Ishikawa (cell line): ENCODE results near the gene NDUFC2.

ENCODE experiments used
- CEBPB ChIP-seq: IDR thresholded peaks from 2 replicates; pipeline ENCODE4 v1.6.1; 2012
- CREB1 ChIP-seq: IDR thresholded peaks from 2 replicates; pipeline ENCODE4 v1.6.1; 2012; ENCODE audit warnings: low read depth
- EGR1 ChIP-seq: IDR thresholded peaks from 2 replicates; pipeline ENCODE4 v1.6.1; 2012
- EP300 ChIP-seq: IDR thresholded peaks from 2 replicates; pipeline ENCODE4 v1.6.1; 2012; ENCODE audit warnings: borderline replicate concordance
- FOXM1 ChIP-seq: IDR thresholded peaks from 2 replicates; pipeline ENCODE4 v1.6.1; 2012; ENCODE audit warnings: low read depth, borderline replicate concordance
- NFIC ChIP-seq: IDR thresholded peaks from 2 replicates; pipeline ENCODE4 v1.6.1; 2012
- RAD21 ChIP-seq: IDR thresholded peaks from 2 replicates; pipeline ENCODE4 v1.6.1; 2012; ENCODE audit warnings: low read depth
- TAF1 ChIP-seq: IDR thresholded peaks from 2 replicates; pipeline ENCODE4 v1.6.1; 2012; ENCODE audit warnings: low read depth, mild to moderate bottlenecking
- TCF12 ChIP-seq: IDR thresholded peaks from 2 replicates; pipeline ENCODE4 v1.6.1; 2012; ENCODE audit warnings: low read depth
- TEAD4 ChIP-seq: IDR thresholded peaks from 2 replicates; pipeline ENCODE4 v1.6.1; 2012
- YY1 ChIP-seq: IDR thresholded peaks from 2 replicates; pipeline ENCODE4 v1.6.1; 2012; ENCODE audit warnings: low read depth
- ZBTB7A ChIP-seq: IDR thresholded peaks from 2 replicates; pipeline ENCODE4 v1.6.1; 2012; ENCODE audit warnings: low read depth
- TF ChIP-seq, protein P1 (sequence below): IDR thresholded peaks from 2 replicates; pipeline ENCODE4 v1.6.1; 2012
- TF ChIP-seq, protein P2 (sequence below): IDR thresholded peaks from 2 replicates; pipeline ENCODE4 v1.6.1; 2012; ENCODE audit warnings: low read depth, mild to moderate bottlenecking
- TF ChIP-seq, protein P3 (sequence below): IDR thresholded peaks from 2 replicates; pipeline ENCODE4 v1.6.1; 2012

Gene NDUFC2

DNA sequence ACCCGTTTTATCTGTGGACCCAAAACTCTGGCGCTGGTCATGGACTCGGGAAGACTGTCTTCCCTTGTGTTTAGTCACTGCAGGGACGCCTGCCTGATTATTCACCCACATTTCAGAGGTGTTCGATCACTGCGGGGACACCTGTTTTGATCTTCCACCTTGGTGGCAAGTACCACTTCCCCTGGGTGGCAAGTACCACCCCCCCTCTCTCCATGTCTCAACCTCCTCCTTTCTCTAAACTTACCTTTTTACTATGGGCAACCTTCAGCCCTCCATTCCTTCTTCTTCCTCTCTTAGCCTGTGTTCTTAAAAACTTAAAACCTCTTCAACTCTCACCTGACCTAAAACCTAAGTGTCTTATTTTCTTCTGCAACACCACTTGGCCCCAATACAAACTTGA lies 1.9 kb upstream of the NDUFC2 start:
- no peak for TF ChIP-seq NFIC
- no peak for TF ChIP-seq EGR1
- TF ChIP-seq TCF12: no peak
- no peak for TF ChIP-seq YY1
- TF ChIP-seq ZBTB7A: no peak
- no peak for TF ChIP-seq EP300
- TF ChIP-seq, protein P1, sequence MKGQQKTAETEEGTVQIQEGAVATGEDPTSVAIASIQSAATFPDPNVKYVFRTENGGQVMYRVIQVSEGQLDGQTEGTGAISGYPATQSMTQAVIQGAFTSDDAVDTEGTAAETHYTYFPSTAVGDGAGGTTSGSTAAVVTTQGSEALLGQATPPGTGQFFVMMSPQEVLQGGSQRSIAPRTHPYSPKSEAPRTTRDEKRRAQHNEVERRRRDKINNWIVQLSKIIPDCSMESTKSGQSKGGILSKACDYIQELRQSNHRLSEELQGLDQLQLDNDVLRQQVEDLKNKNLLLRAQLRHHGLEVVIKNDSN: no peak
- no peak for TF ChIP-seq CEBPB
- TF ChIP-seq RAD21: no peak
- TF ChIP-seq TAF1: no peak
- TF ChIP-seq, protein P2, sequence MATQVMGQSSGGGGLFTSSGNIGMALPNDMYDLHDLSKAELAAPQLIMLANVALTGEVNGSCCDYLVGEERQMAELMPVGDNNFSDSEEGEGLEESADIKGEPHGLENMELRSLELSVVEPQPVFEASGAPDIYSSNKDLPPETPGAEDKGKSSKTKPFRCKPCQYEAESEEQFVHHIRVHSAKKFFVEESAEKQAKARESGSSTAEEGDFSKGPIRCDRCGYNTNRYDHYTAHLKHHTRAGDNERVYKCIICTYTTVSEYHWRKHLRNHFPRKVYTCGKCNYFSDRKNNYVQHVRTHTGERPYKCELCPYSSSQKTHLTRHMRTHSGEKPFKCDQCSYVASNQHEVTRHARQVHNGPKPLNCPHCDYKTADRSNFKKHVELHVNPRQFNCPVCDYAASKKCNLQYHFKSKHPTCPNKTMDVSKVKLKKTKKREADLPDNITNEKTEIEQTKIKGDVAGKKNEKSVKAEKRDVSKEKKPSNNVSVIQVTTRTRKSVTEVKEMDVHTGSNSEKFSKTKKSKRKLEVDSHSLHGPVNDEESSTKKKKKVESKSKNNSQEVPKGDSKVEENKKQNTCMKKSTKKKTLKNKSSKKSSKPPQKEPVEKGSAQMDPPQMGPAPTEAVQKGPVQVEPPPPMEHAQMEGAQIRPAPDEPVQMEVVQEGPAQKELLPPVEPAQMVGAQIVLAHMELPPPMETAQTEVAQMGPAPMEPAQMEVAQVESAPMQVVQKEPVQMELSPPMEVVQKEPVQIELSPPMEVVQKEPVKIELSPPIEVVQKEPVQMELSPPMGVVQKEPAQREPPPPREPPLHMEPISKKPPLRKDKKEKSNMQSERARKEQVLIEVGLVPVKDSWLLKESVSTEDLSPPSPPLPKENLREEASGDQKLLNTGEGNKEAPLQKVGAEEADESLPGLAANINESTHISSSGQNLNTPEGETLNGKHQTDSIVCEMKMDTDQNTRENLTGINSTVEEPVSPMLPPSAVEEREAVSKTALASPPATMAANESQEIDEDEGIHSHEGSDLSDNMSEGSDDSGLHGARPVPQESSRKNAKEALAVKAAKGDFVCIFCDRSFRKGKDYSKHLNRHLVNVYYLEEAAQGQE: no peak
- TF ChIP-seq, protein P3, sequence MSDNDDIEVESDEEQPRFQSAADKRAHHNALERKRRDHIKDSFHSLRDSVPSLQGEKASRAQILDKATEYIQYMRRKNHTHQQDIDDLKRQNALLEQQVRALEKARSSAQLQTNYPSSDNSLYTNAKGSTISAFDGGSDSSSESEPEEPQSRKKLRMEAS: no peak
- TF ChIP-seq CREB1: no peak
- TF ChIP-seq FOXM1: no peak

DNA sequence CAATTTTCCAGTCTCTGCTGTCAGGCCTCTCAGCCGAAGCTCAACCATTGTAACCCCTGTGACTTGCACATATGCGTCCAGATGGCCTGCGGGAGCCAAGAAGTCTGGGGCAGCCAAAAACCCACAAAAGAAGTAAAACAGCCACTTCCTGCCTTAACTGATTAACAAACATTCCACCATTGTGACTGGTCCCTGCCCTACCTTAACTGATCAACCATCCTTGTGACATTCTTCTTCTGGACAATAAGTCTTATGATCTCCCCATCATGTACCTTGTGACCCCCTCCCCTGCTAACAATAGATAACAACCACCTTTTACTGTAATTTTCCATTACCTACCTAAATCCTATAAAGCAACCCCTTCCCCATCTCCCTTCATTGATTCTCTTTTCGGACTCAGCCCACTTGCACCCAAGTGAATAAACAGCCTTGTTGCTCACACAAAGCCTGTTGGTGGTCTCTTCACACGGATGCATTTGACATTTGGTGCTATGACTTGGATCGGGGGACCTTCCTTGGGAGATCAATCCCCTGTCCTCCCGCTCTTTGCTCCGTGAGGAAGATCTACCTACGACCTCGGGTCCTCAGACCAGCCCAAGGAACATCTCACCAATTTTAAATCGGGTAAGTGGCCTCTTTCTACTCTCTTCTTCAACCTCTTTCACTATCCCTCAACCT lies 1.3 kb upstream of the NDUFC2 start:
- TF ChIP-seq TAF1 (no peak), EP300 (no peak)
- TF ChIP-seq, protein P3: no peak

DNA sequence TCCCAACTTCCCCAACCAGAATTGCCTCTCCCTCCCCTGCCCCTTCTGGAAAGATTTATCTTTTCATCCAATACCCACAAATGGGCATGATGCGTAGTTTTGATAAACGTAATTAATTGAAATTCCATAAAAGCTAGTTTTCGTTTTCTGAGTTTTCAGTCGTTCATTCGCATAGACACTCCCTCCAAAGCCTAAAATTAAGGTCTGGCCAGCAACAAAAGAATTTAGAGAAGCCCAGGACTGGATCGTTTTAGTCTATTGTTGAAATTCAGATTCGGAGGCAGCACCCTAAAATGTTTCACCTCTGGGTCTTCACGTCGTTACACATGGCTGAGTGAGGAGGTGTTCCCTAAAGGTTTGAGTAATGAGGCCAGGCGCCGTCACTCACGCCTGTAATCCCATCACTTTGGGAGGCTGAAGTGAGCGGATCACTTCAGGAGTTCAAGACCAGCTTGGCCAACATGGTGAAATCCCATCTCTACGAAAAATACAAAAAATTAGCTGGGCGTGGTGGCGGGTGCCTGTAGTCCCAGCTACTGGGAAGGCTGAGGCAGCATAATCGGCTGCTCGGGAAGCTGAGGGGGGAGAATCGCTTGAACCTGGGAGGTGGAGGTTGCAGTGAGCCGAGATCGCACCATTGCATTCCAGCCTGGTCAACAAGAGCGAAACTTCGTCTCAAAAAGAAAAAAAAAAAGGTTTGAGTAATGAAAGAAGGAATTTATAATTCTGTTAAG lies 589 bp upstream of the NDUFC2 start:
- TF ChIP-seq TCF12: no peak
- TF ChIP-seq, protein P1: no peak
- TF ChIP-seq CEBPB: no peak
- TF ChIP-seq CREB1: no peak
- no peak for TF ChIP-seq NFIC
- no peak for TF ChIP-seq TEAD4
- TF ChIP-seq, protein P3: no peak

DNA sequence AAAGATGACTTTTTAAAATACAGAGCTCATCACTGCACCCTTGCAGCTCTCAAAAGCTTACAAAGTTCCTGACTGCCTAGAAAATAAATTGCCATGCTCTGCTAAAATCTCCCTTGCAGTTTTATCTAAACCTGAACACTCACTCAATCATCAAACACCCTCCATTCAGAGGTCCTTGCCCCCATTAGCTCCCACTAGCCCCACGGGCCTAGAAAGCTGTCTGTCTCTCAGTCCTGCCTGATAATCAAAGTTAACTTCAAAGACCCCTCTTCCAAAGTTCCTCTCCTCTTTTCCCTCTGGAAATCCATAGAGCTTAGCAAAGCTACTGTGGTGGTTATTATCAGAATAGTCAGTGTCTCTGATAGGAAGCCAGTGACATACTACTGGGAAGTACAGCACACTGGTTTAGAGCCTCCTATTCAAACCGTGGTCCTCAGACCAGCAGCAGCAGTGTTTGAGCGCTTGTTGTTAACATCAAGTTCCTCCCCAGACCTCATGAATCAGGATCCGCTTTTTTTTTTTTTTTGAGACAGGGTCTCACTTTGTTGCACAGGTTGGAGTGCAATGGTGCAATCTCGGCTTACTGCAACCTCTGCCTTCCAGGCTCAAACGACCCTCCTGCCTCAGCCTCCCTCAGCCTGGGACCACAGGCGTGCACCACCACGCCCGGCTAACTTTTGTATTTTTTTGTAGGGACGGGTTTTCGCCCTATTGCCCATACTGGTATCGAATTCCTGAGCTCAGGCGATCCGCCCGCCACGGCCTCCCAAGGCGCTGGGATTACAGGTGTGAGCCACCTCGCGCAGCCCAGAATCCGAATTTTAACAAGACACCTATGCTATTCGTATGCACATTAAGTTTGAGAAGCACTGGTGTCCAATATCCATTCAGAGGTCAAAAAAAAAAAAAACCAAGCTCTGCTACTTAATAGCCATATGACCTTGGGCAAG lies 1.2 kb downstream of the NDUFC2 start:
- TF ChIP-seq YY1: no peak
- TF ChIP-seq ZBTB7A: no peak
- TF ChIP-seq, protein P1: no peak
- no peak for TF ChIP-seq NFIC
- TF ChIP-seq TCF12: no peak
- no peak for TF ChIP-seq CREB1
- no peak for TF ChIP-seq EGR1
- TF ChIP-seq, protein P3: no peak
- no peak for TF ChIP-seq FOXM1

DNA sequence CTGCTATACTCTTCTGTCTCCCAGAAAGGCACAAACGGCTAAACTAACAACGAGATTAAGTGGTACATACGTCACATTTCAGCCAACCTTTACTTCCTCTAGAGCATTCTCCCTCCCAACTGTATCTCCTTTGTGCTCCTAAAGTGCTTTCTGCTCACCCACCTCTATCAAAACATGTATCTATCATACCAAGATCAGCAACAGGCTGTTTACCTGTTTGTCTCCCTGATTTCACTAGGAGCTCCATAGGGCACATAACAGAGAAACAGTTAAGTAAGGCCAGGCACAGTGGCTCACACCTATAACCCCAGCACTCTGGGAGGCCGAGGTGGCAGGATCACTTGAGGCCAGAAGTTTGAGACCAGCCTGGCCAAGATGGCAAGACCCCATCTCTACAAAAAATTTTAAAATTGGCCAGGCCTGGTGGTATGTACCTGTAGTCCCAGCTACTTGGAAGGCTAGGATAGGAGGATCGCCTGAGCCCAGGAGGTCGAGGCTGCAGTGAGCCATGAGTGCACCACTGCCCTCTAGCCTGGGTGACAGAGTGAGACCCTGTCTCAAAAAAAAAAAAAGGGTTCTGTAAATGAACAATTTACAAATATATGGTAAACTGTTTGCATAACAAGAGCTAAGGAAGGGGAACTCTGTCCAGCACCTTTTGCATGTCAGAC lies 2.8 kb downstream of the NDUFC2 start:
- no peak for TF ChIP-seq CREB1
- TF ChIP-seq CEBPB: no peak
- TF ChIP-seq EP300: no peak
- TF ChIP-seq, protein P3: no peak
- no peak for TF ChIP-seq ZBTB7A
- TF ChIP-seq FOXM1: no peak
- no peak for TF ChIP-seq EGR1
- TF ChIP-seq TEAD4: no peak
- no peak for TF ChIP-seq NFIC
- TF ChIP-seq, protein P1: no peak
